Activated naive CD4-positive, alpha-beta T cell (primary cell): ENCODE results near the gene CTRB1.
"Not testable (repeated sequence)": the region's sequence is repeated elsewhere in the genome, so short reads cannot be mapped to it uniquely, and the experiment has no call there.

Source experiments
- DNase-seq, 4 experiments: peaks; one replicate each; lab custom pipeline; 2025; lab: John Stamatoyannopoulos, UW

CTRB1 gene

DNA sequence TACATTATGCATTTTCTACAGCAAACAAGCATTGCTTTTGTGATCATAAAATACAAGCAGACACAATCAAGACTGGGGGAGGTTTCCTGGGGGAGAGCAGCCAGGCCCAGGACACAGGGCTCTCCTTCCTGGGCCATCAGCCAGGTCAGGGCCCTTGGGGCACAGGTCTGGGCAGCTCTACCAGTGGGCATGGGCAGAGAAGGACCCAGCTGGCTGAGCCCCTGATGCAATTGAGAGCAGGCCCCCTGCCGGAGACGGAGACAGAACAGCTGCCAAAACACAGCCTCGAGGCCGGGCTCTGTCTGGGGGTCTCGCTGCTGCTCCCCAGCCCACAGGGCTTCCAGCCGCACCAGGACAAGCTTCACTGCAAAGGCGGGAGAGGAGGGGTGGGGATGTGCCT is 21.8 kb downstream of the CTRB1 start:
- not testable (repeated sequence) for DNase-seq

GRCh38 chr16:75241412-75241811 is 22.6 kb downstream of the CTRB1 start:
- no peak for DNase-seq

GRCh38 chr16:75241955-75242354 is 23.2 kb downstream of the CTRB1 start:
- DNase-seq = no peak

DNA sequence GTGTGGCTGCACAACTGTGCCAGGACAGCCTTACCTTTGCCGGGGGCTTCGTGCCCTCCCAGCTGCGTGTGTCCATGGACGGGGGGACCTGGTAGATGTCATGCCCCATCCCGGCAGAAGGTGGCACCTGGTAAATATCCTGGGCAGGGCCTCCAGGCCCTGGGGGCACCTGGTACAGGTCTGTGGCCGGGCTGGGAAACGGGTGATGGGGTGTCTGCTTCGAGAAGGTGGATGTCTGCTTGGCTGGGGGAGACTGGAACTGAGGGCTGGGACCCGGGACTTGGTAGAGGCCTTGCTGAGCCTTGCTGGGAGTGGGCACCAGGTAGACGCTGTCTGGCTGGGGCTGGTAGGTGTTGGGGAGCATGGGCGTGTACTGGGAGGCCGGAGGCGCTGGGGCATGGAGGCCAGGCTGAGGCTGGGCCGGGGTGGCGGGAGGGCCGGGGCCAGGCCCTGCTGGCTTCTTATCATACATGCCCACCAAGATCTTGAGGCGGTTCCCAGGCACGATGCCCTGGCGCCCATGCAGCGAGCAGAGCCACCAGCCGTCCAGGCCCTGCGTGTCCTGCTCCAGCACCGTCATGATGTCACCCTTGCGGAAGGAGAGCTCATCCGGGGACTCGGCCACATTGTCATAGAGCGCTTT is 23.8 kb downstream of the CTRB1 start:
- DNase-seq = not testable (repeated sequence)

GRCh38 chr16:75243667-75244224 is 25.0 kb downstream of the CTRB1 start:
- DNase-seq = no peak

- DNase-seq = no peak
These were observed 25.5 kb downstream of the CTRB1 start for GRCh38 chr16:75244225-75244809.

GRCh38 chr16:75244844-75245758 is 26.3 kb downstream of the CTRB1 start:
- DNase-seq = no peak

DNA sequence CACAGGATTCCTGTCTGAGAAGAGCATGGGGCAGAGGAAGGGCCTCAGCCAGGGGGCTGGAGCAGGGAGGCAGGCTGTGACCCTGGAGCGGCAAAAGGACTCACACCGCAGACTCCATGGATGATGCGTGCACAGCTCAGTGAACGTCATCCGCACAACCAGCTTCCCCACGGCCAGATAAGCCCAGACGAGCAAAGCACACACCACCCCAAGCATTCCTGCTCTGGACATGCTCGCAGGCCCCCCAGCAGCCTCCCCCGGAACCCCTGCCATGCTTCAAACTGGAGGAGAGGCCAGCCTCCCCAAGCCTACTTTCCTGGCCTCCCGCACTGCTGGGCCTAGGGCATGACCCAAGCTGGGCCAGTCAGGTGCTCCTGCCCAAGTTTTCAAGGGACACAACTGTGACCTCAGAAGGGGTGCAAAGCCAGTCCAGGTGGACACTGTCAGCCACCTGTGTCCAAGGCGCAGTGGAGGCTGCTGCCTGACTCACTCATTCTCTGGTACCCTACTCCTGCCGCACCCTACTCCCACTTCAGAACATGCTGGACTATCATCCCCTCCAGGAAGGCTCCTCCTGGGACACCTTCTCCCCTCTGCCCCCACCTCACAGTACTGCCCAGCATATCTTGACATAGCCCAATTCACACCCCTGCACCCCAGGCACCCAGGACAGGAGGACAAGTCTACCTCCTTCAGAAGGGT is 27.9 kb downstream of the CTRB1 start:
- no peak for DNase-seq

DNA sequence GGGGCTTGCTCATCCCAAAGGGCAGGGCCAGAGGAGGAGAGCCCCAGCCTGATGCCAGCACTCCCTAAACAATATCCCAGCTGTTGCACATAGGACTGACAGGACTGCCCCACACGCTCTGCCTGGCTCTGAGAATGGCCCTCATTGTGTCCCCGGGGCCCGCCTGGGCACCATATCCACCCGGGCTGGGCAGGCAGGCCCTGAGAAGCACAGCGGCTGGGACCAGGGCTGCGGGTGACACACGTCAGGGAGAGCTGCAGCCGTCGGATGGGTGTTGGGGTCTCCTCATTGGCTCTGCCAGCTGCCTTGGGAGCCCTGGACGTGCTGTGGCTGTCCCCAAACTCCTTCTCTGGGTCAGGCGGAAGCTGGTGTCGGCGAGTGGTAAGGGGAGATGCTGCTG is 28.5 kb downstream of the CTRB1 start:
- DNase-seq = no peak

DNA sequence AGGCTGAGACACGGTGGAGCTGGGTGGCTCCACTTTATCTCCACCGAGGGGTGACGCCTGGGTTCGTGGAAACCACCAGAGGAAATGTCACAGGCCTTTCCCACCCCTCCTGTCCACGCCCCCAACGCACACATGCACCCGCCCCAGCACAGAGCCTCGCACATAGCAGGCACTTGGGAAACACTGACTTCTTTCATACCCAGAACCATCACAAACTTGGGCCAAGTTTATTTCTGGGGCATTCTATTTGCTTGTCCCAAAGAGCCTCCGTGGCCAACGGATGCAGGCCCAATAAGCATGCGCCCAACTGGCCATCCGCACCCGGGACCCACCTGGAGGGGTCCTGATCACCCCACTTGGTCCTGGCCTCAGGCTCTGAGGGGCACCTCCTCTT is 29.4 kb downstream of the CTRB1 start:
- no peak for DNase-seq

DNA sequence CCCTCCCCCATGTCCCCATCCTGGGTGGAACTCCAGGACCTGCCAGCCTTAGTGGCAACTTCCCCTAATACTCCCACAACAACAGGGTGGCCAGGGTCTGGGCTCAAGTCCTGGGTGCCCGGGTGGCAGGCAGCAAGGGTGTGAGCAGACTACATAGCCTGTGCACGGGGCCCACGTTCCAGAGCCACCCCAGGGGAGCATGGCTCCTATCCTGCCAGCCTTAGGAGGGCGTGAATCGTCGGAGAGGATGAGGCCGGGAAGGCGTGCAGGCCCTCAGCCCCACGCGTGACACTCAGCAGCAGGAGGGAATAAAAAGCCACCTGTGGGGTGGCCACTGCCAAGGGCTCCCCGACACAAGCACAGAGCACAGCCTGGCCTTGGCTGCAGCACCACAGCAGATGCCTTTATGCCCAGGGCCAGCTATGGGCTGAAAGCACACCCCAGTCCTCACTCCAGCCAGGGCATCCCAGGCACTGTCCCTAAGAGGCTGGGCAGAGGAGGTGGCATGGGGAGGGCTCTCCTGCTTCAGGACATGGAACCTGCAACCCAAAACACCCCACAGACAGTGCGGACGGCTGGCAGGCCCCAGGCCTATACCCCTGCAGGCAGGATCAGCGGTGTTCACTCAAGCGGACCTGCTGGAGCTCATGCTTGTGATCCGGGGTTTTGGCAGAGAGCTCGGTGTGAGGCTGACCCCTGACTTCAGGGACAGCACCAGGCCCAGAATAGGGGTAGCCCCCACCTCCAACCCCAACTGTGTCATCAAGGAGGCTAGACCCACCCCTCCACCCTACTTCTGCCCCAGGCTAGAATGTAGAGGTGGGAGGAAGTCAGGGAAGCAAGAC is 30.0 kb downstream of the CTRB1 start:
- DNase-seq = no peak

GRCh38 chr16:75249441-75249840 is 30.7 kb downstream of the CTRB1 start:
- DNase-seq = no peak

GRCh38 chr16:75250089-75250808 is 31.5 kb downstream of the CTRB1 start:
- no peak for DNase-seq

GRCh38 chr16:75250809-75251279 is 32.1 kb downstream of the CTRB1 start:
- no peak for DNase-seq

GRCh38 chr16:75251280-75252048 is 32.7 kb downstream of the CTRB1 start, which contains the start of gene BCAR1:
Gene BCAR1, minus strand, starts transcription at chr16:75251624. Its CDS starts 142 bp downstream, at chr16:75251482.
- no peak for DNase-seq

GRCh38 chr16:75252049-75252864 is 33.5 kb downstream of the CTRB1 start:
- no peak for DNase-seq

- DNase-seq = no peak
These were observed 34.4 kb downstream of the CTRB1 start for GRCh38 chr16:75252946-75253911.
